ENCODE measurements around the gene ERN2. TPM values are rescaled to one million over a fixed set of nuclear protein-coding genes. Genes with fewer than 3 reads are reported as not detected.

ERN2 gene
- total RNA-seq, 1 donor from 2014 or later: not detected

- H3K27me3 Mint-ChIP-seq (ENCODE audit: low read depth): peaks cover 45% of the 10 kb centered on the region
- no peaks in the 10 kb centered on the region for H3K36me3 Mint-ChIP-seq (ENCODE audit: low read depth)
- H3K9me3 Mint-ChIP-seq: peaks cover 3% of the 10 kb centered on the region
- no peak overlapping the region for H3K4me3 Mint-ChIP-seq
- H3K4me1 Mint-ChIP-seq: no peaks in the 10 kb centered on the region
- no peak for DNase-seq (ENCODE audit: low read depth, low spot score)
- TF ChIP-seq CTCF (conservative IDR thresholded peaks at IDR 0.05): no peak
- H3K27ac Mint-ChIP-seq (ENCODE audit: unreplicated experiment): no peak overlapping the region
Observed at GRCh38 chr16:23710504-23710903, 2.5 kb downstream of the ERN2 start.

GRCh38 chr16:23710008-23710407, 3.0 kb downstream of the ERN2 start:
- H3K4me1 Mint-ChIP-seq: no peaks in the 10 kb centered on the region
- DNase-seq (ENCODE audit: low read depth, low spot score): no peak
- H3K9me3 Mint-ChIP-seq: peaks cover 3% of the 10 kb centered on the region
- H3K4me3 Mint-ChIP-seq: no peak overlapping the region
- peaks cover 43% of the 10 kb centered on the region for H3K27me3 Mint-ChIP-seq (ENCODE audit: low read depth)
- no peak for TF ChIP-seq CTCF (conservative IDR thresholded peaks at IDR 0.05)
- no peaks in the 10 kb centered on the region for H3K36me3 Mint-ChIP-seq (ENCODE audit: low read depth)
- no peak overlapping the region for H3K27ac Mint-ChIP-seq (ENCODE audit: unreplicated experiment)

GRCh38 chr16:23709536-23709935, 3.5 kb downstream of the ERN2 start:
- no peaks in the 10 kb centered on the region for H3K36me3 Mint-ChIP-seq (ENCODE audit: low read depth)
- H3K4me1 Mint-ChIP-seq: no peaks in the 10 kb centered on the region
- no peak for DNase-seq (ENCODE audit: low read depth, low spot score)
- TF ChIP-seq CTCF (conservative IDR thresholded peaks at IDR 0.05): no peak
- H3K4me3 Mint-ChIP-seq: no peak overlapping the region
- no peak overlapping the region for H3K27ac Mint-ChIP-seq (ENCODE audit: unreplicated experiment)
- H3K9me3 Mint-ChIP-seq: peaks cover 3% of the 10 kb centered on the region
- H3K27me3 Mint-ChIP-seq (ENCODE audit: low read depth): peaks cover 39% of the 10 kb centered on the region

GRCh38 chr16:23706439-23706838, 6.6 kb downstream of the ERN2 start:
- Mint-ChIP-seq H3K4me1 (no peaks in the 10 kb centered on the region), H3K36me3 (ENCODE audit: low read depth) (no peaks in the 10 kb centered on the region), H3K27ac (ENCODE audit: unreplicated experiment) (no peak overlapping the region), H3K27me3 (ENCODE audit: low read depth) (peaks cover 27% of the 10 kb centered on the region), H3K4me3 (no peak overlapping the region), H3K9me3 (peaks cover 6% of the 10 kb centered on the region)
- TF ChIP-seq CTCF (conservative IDR thresholded peaks at IDR 0.05): no peak
- DNase-seq (ENCODE audit: low read depth, low spot score): no peak

- Mint-ChIP-seq H3K27me3 (ENCODE audit: low read depth) (peaks cover 21% of the 10 kb centered on the region), H3K27ac (ENCODE audit: unreplicated experiment) (no peak overlapping the region), H3K4me1 (no peaks in the 10 kb centered on the region), H3K36me3 (ENCODE audit: low read depth) (no peaks in the 10 kb centered on the region), H3K9me3 (peaks cover 6% of the 10 kb centered on the region), H3K4me3 (no peak overlapping the region)
- DNase-seq (ENCODE audit: low read depth, low spot score): no peak
- TF ChIP-seq CTCF (conservative IDR thresholded peaks at IDR 0.05): no peak
Observed at GRCh38 chr16:23705517-23705902, 7.5 kb downstream of the ERN2 start.
